HL-60/S4 treated with phorbol 12-myristate 13-acetate at 8.2 ng/mL for 4 days and 3 days (cell line): ENCODE results near the gene CDHR4.
"Not testable (repeated sequence)": the region's sequence is repeated elsewhere in the genome, so short reads cannot be mapped to it uniquely, and the experiment has no call there.

Experiments
- in situ Hi-C: fragments of 300-500 bp; cut with MboI; formaldehyde crosslinking; loops from 2 replicates; pipeline ENCODE4 v1.15.0; 2022; ENCODE audit warnings: low sequenced_read_pairs

CDHR4 gene

DNA sequence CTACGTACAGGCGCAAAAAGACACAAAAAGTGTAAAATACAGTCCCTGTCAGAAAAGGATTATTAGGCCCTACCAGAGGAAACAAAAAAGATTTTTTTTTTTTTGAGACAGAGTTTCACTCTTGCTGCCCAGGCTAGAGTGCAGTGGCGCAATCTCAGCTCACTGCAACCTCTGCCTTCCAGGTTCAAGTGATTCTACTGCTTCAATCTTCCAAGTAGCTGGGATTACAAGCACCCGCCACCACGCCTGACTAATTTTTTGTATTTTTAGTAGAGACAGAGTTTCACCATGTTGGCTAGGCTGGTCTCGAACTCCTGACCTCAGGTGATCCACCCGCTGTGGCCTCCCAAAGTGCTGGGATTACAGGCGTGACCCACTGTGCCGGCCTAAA lies 18.7 kb downstream of the CDHR4 start:
- in situ Hi-C loops, result not testable (repeated sequence)

DNA sequence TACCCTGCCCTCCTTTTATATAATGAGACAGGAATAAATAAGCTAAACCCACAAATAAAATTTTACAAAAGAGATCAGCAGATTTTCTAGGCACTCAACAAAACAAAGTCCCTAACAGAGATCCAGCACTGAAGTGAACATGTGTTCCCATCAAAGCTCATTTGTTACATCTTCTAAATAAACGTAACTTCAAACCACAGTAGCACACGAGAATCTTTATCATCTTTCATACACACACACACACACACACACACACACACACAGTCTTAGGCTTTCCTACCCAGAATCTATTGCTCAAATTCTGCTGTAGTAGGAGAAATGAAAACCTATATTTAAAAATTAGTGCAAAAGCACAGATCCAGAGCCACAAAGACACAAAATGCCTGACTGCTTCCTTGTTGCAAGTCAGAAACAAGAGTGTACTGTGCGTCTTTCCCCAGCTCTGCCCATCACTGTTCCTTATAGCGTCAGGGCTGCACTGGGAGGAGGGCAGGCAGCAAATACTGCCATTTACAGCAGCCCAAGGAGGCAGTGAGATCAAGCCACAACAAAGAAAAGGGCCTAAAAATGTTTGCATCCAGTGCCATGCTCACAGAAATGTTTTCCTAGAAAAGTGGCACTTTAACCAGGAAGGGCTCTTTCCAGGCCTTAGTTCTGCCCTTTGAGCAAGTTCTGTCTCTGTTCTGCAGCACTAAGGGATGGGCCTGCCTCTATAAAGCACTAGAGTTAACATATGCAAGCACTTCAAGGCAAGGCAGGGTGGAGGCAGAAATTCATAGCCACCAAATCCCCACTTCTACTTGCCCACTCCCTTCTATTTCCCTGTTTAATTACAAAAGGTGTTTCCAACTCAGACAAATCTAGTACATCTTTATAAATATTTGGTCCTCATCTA lies 19.3 kb downstream of the CDHR4 start:
- in situ Hi-C loops, result no loop called here

DNA sequence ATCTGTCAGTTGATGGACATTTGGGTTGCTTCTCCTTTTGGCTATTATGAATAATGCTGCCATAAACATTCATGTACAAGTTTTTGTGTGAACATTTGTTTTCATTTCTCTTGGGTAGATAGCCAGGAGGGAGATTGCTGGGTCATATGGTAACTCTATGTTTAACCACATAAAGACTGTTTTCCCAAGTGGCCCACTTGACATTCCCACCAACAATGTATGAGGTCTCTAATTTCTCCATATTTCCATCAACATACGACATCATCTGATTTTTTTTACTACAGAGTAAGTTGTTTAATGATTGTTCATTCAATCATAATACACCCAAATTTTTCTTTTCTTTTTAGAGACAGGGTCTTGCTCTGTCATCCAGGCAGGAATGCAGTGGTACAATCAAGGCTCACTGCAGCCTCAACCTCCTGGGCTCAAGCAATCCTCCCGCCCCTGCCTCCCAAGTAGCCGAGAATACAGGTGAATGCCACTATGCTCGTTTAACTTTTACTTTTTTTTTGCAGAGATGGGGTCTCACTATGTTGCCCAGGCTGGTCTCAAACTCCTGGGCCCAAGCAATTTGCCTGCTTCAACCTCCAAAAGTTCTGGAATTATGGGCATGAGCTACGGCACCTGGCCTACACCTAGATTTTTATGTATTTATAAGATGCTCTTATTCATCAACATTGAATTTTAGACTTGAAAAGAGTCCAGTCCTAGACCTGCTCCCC lies 20.2 kb downstream of the CDHR4 start:
- in situ Hi-C loops, result no loop called here

DNA sequence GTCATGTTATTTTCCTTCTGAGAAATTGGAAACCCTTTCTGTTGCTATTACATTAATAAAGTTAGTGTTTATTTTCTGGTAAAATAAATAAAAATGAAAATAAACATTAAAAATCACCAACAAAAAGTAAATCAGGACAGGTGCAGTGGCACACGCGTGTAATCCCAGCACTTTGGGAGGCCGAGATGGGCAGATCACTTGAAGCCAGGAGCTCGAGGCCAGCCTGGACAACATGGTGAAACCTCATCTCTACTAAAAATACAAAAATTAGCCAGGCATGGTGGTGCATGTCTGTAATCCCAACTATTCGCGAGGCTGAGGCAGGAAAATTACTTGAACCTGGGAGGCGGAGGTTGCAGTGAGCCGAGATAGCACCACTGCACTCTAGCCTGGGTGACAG lies 23.6 kb downstream of the CDHR4 start:
- in situ Hi-C loops, result not testable (repeated sequence)

DNA sequence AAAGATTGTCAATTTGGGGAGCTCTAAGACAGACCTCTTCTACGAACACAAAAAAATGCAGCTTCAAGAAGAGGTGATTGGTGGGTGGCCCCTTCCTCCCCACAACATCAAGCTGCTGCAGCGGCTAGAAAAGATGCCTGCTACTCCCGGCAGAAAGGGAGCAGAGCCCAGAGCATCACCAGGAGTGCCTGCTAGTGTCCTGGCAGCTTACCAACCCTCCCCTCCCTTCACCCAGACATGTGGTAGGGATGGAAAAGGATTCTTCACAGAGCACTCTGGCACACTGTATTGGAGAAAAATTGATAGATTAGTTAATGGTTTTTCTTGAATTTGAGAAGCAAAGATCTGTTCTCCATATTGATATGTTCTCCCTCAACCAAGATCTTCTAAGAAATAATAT lies 24.1 kb downstream of the CDHR4 start:
- in situ Hi-C loops, result no loop called here

DNA sequence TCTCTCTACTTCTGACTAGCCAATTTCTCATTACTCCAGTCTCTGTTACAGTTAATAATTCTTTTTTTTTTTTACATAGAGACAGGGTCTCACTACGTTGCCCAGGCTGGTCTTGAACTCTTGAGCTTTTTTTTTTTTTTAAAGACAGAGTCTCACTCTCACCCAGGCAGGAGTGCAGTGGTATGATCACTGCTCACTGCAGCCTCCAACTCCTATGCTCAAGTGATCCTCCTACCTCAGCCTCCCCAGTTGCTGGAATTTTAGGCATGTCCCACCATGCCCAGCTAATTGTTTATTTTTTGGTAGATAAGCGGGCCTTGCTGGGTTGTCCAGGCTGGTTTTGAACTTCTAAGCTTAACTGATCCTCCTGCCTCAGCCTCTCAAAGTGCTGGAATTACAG lies 27.0 kb downstream of the CDHR4 start:
- in situ Hi-C loops, result no loop called here

DNA sequence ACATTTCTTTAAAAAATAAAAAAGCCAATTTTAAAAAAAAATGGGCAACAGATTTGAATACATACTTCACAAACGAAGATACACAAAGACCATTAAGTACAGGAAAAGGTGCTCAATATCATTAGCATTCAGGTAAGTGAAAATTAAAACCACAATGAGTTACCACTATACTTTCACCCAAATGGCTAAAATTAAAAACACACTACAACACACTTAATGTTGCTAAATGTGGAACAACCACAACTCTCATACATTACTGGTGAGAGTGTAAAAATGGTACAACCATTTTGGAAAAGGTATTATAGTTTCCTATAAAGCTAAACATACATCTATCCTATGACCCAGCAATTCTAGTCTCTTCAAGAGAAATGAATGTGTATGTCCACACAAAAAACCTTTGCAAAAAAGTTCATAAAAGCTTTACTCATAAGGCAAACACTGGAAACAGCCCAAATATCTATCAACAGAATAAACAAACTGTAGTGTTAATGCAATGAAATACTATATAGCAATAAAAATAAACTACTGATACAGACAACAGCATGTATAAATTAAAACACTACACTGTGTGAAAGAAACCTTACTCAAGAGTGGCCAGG lies 28.2 kb downstream of the CDHR4 start:
- in situ Hi-C loops, result no loop called here

DNA sequence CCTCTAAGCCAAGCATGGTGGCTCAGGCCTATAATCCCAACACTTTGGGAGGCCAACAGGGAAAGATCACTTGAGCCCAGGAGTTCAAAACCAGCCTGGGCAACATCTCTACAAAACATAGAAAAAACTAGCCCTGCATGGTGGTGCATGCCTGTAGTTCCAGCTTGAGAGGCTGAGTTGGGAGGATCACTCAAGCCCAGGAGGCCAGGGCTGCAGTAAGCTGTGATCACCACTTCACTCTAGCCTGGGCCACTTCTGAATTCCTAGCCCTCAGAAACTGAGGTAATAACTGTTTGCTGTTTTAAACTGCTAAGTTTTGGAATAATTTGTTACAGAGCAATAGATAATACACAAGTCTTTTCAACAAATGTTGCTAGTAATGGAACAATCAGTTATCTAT lies 29.7 kb downstream of the CDHR4 start:
- in situ Hi-C loops, result no loop called here

DNA sequence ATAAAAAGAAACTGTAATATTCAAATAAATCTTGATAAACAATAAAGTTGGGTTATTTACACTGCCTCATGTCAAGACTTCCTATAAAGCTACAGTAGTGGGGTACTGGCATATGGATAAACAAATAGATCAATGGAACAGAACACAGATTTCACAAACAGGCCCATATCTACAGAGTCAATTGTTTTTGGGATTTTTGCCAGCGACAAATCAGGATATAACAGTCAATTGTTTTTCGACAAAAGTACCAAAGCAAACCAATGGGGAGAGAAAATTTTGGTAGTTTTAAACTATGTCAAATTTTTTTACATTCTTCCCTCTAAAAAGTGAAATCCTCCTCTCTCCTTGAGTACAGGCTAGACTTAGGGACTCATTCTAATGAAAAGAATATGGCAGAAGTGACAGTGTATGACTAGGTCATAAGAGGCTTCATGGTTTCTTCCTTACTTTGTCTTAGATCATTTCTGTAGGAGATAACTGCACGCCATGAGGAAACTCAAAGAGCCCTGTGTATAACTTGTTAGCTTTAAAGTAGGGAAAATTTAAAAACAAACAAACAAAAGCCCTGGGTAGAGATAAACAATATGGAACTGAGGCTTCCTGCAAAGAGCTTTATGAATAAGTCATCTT lies 30.3 kb downstream of the CDHR4 start:
- in situ Hi-C loops, result no loop called here

DNA sequence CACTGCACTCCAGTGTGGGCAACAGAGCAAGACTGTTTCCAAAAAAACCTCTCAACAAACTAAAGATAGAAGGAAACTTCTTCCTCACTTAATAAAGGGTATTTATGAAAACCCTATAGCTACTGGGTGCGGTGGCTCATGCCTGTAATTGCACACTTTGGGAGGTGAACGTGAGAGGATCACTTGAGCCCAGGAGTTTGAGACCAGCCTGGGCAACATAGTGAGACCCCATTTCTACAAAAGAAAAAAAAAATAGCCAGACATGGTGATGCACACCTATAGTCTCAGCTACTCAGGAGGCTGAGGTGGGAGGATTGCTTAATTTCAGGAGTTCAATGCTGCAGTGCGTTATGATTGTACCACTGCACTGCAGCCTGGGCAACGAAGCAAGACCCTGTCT lies 35.7 kb downstream of the CDHR4 start:
- in situ Hi-C loops, result no loop called here

DNA sequence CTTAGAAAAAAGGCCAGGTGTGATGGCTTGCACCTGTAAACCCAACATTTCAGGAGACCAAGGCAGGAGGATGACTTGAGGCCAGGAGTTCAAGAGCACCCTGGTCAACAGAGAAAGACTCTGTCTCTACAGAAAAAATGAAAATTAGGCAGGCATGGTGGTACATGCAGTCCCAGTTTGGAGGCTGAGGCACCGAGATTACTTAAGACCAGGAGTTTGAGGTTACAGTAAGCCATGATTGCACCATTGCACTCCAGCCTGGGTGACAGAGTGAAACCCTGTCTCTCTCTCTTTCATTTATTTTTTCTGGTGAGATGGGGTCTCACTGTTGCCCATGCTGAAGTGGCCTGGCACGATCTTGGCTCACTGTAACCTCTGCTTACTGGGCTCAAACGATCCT lies 38.0 kb downstream of the CDHR4 start:
- in situ Hi-C loops, result no loop called here

DNA sequence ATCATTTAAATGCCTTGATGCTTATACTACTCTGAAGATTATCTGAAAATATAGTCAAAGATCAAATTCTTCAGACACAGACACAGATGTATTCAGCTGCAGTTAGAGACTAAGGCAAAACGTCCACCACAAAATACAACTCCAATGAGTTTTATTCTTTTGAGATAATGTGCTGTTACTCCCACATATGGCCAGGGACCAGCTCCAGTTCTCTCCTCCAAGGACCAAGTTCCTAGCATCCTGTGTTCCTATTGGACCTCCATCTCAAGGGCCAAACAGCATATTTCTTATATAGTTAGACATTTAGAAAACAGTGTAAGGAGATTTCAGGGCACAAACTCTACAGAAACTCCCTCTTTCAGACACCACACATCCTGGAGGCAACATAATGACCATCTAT lies 40.4 kb downstream of the CDHR4 start:
- in situ Hi-C loops, result no loop called here

DNA sequence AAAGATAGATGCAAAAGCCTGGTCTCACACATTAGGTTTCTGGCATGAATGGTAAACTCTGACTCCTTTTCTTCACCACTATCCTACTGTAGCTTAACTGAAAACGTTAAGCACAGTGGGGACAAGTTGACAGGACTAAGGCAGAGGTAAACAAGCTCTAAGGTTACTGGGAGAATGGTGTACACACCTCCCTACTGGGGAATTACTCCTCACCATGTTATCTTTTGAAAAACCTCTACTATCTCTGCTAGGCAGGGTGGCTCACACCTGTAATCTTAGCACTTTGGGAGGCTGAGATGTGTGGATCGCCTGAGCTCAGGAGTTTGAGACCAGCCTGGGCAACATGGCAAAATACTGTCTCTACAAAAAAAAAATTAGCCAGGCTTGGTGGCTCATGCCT lies 42.5 kb downstream of the CDHR4 start:
- in situ Hi-C loops, result no loop called here

DNA sequence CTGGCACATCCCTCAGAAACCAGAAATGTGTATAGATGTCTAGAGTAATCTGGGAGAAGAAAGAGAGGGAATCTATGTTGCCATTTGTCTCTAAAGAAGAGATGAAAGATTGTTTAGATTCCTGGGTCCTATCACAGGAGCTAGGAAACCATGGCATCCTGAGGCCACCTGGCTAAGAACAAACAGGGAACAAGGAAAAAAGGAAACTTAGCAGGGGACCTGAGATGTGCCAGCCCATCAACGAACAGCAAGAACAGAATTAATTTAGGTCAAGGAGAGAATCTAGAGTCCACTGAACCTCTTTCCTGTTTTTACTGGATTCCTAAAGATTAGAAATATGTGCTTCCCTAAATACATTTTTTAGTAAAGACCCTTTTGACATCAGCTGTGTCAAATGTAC lies 43.6 kb downstream of the CDHR4 start:
- in situ Hi-C loops, result no loop called here

DNA sequence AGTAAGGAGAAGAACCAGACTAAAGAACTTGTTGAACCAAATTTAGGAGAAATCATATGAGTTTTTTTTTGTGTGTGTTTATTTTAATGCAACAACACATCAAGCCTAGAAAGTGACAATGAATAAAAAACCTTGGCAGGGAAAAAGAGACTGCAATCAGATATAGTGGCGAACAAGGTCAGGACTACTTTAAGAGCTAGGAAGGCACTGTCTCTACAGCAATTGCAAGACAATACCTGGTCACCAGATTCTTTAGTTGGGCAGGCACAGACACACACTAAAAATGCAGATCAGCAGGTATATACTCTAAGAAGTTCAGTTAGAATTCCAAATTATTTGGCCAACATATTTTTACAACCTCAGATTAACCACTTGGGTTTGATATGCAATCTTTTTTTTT lies 45.1 kb downstream of the CDHR4 start:
- in situ Hi-C loops, result no loop called here

DNA sequence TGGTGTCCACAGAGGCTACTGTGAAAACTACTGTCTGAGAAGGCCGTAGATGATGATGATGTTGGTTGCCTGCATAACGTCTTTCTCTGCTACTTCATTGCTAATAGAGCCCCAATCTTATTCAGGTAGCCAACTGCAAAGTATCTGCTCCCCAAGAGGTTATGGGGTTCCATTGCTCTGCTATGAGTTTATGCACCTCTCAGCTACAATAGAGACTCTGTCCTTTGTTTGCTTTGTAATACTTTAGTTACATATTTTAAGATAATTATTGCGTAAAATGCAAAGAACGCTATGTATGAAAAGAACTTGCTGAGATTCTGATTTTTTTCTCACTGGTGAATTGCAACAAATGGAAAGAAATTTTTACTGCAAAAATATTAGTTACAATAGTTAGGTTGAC lies 48.2 kb downstream of the CDHR4 start:
- in situ Hi-C loops, result no loop called here

DNA sequence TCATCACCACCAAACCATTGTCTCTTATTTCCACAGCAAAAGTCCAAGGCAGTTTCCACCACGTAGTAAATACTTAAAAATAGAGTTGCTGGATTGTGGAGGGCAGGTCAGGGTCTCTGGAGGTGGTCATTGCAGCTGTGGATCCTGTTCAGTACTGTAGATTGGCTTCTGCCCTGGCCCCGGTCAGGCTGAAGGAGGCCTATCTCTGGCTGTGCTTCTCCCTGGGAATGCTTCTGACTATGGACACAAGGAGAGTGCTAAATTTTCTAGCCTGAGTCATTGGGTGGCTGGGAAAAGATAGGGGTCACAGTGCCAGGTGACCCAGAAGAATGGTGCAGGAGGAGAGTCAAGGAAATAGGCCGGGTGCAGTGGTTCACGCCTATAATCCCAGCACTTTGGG lies 49.6 kb downstream of the CDHR4 start:
- in situ Hi-C loops, result no loop called here

DNA sequence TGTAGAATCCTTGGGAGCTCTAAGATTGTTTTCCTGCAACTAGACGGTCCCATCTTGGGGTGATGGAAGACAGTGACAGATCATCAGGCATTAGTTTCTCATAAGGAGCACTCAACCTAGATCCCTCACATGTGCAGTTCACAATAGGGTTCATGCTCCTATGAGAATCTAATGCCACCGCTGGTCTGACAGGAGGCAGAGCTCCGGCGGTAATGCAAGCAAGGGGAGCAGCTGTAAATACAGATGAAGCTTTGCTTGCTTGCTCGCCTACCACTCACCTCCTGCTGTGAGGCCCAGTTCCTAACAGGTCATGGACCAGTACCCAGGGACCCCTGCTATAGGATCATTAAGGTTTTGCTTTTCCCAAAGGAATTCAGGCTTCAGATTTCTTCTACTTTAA lies 50.8 kb downstream of the CDHR4 start:
- in situ Hi-C loops, result not testable (repeated sequence)

DNA sequence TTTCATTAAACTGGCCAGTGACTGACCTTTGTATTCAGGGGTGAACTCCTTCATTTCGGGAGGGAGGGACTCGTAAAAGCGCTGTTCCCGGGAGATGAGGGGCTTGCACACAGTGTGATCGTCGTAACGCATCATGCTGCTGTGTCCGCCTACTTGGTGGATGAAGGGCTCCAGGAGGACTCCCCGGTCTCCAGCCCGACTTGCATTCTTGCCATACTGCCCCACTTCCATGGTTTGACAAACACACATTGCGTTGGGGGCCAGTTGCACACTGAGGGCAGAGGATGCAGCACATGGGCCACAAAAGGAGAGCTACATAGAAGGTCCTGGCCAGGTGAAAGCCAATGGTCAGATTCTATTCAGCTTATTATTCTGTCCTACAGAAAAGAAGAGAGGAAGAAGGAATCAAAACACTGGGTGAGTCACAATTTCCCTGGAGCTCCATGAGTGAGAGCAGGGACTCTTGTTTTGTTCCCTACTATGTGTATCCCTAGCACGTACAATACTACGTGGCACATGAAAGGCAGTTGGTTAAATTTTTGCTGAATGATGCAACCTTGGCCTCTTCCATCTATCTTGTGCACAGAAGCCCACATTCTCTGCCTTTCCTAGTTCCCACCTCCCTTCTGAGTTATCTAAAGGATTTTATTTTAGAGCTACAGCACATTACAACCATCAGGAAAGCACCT lies 51.7 kb downstream of the CDHR4 start:
- in situ Hi-C loops, result no loop called here

DNA sequence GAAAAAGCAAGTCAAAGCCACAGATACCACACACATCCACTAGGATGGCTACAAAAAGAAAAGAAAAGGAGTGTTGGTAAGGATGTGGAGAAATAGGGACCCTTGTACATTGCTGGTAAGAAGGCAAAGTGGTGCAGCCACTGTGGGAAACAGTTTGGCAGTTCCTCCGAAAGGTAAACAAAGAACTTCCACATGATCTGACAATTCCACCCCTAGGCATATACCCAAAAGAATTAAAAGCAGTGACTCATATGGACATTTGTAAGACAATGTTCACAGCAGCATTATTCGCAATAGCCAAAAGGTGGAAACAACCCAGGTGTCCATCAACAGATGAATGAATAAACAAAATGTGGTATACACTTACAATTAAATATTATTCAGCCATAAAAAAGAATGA lies 53.7 kb downstream of the CDHR4 start:
- in situ Hi-C loops, result no loop called here
